Measurements from ENCODE around the gene ZBTB38.
A peak's percentile ranks its signal among the peaks of the same experiment; 100 is the strongest.

ZBTB38 gene

DNA sequence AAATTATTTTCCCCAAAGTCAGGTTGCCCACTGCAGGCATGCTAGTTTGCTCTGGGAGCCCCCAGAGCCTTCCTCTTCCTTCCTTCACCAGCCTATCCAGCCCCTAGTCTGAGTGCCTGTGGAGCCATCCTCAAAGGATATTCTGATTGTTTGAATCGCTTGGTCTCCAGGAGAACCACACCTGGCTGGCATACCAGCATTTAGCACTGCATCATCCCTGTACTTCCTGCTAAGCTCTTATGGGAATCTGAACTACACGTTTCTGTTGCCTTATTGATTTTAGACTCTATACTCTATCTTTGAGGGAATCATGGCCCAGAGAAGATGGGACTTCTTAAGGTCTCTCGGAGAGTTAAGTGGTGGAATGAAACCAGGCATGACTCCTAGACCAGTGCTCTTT, 26.3 kb downstream of the ZBTB38 start:
- no peak overlapping the region for H2AFZ ChIP-seq (ENCODE audit: insufficient read depth, low read length, poor library complexity)
- peaks cover 0 to 3% of the 10 kb centered on the region in 2 experiments for H3K36me3 ChIP-seq (ENCODE audit: control insufficient read depth in 1 of 2, insufficient read depth in 2 of 2, low read length in 2 of 2)
- H2BK12ac ChIP-seq (ENCODE audit: low read length) = no peak overlapping the region
- no peak overlapping the region for H2BK120ac ChIP-seq (ENCODE audit: insufficient read depth, low read length, poor library complexity)
- H3K14ac ChIP-seq (ENCODE audit: low read length) = no peak overlapping the region
- H3K79me1 ChIP-seq (ENCODE audit: low read length) = peaks cover 7% of the 10 kb centered on the region
- peak overlapping the region; percentile 15 for H2BK5ac ChIP-seq (ENCODE audit: low read depth, low read length, poor library complexity)
- H3K4ac ChIP-seq (ENCODE audit: low read depth, low read length) = no peak overlapping the region
- H2AK5ac ChIP-seq (ENCODE audit: low read length) = peak overlapping the region; percentile 47
- no peak overlapping the region for H3K23ac ChIP-seq (ENCODE audit: low read length)
- no peak overlapping the region for H3K18ac ChIP-seq (ENCODE audit: low read length)
- no peaks in the 10 kb centered on the region for H3K9me3 ChIP-seq (ENCODE audit: insufficient read depth, low read depth, low read length)
- no peak overlapping the region for H4K12ac ChIP-seq (ENCODE audit: low read depth, low read length)
- no peak overlapping the region for H3K9ac ChIP-seq (ENCODE audit: low read length)
- no peak overlapping the region for H3K4me3 ChIP-seq (ENCODE audit: low read depth, low read length)
- H3K79me2 ChIP-seq (ENCODE audit: control insufficient read depth, insufficient read depth, low read length, poor library complexity) = peaks cover 2% of the 10 kb centered on the region
- WGBS (ENCODE audit: extremely low coverage, insufficient coverage, insufficient read length) = no CpG with 5 or more reads among the region's 3 CpGs
- H4K8ac ChIP-seq (ENCODE audit: low read depth, low read length) = no peak overlapping the region
- peaks cover 17 to 20% of the 10 kb centered on the region in 2 experiments for H3K4me1 ChIP-seq (ENCODE audit: control insufficient read depth in 1 of 2, insufficient read depth in 2 of 2, low read length in 2 of 2)
- no peak overlapping the region for H3K27ac ChIP-seq (ENCODE audit: low read depth, low read length)
- DNase-seq = no peak
- H3K27me3 ChIP-seq (ENCODE audit: insufficient read depth, low read length) = no peaks in the 10 kb centered on the region
- peak overlapping the region; percentile 25 for H4K91ac ChIP-seq (ENCODE audit: low read depth, low read length)
- no peak overlapping the region for H3K4me2 ChIP-seq (ENCODE audit: low read length)

DNA sequence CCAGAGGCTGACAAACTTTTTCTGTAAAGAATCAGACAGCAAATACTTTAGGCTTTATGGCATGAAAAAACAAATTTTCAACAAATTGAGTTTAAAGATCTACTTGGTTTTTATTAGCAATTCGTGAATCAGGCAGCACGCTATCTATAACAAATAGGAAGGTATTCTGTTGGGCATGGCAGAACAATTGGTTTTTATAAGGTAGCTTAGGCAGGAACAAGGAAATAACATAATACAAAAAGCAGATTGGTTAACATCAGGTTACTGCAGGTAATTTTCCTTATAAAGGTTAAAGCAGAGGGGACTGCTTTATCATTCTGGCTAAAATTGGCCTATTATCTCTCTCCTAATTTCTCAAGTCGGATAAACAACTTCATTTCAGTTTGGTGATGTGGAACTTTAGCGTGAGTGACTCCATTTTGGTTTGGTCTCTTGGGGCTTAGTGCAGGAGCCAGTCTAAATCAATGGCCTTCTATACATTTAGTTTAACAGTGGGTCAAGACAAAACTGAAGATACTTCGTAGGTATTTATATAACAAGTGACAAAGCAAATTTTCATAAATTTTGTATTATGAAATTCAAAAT, 26.8 kb downstream of the ZBTB38 start:
- Histone ChIP-seq H2BK12ac (ENCODE audit: low read length) (no peak overlapping the region), H4K12ac (ENCODE audit: low read depth, low read length) (no peak overlapping the region)

DNA sequence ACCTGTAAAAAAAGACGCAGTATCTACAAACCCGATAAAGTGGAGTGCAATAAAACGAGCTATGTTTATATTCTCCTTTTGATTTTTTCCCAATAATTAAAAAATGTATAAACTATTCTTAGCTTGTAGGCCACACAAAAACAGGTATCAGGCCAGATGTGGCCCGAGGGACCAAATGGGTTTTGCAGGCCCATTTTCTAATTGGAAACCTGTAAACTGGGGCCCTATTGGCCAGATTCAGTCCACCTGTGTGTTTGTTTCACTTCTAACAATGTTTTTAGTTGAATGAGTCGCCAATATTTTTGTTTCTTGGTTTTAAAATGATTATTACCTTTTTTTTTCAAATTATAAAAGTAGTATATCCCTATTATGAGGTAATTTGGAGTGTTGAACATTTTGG, 29.7 kb downstream of the ZBTB38 start:
- Histone ChIP-seq H3K79me2 (ENCODE audit: control insufficient read depth, insufficient read depth, low read length, poor library complexity) (peaks cover 8% of the 10 kb centered on the region), H3K4me3 (ENCODE audit: low read depth, low read length) (no peak overlapping the region), H3K4ac (ENCODE audit: low read depth, low read length) (no peak overlapping the region), H3K27ac (ENCODE audit: low read depth, low read length) (no peak overlapping the region), H3K79me1 (ENCODE audit: low read length) (peaks cover 17% of the 10 kb centered on the region), H4K12ac (ENCODE audit: low read depth, low read length) (no peak overlapping the region), H3K36me3 (ENCODE audit: control insufficient read depth in 1 of 2, insufficient read depth in 2 of 2, low read length in 2 of 2) (peaks cover 0 to 3% of the 10 kb centered on the region in 2 experiments), H4K8ac (ENCODE audit: low read depth, low read length) (no peak overlapping the region), H4K91ac (ENCODE audit: low read depth, low read length) (no peak overlapping the region), H3K9ac (ENCODE audit: low read length) (no peak overlapping the region), H3K27me3 (ENCODE audit: insufficient read depth, low read length) (no peaks in the 10 kb centered on the region), H2AFZ (ENCODE audit: insufficient read depth, low read length, poor library complexity) (no peak overlapping the region), H2BK5ac (ENCODE audit: low read depth, low read length, poor library complexity) (no peak overlapping the region), H2AK5ac (ENCODE audit: low read length) (no peak overlapping the region), H3K23ac (ENCODE audit: low read length) (no peak overlapping the region), H2BK12ac (ENCODE audit: low read length) (no peak overlapping the region), H2BK120ac (ENCODE audit: insufficient read depth, low read length, poor library complexity) (no peak overlapping the region), H3K4me1 (ENCODE audit: control insufficient read depth in 1 of 2, insufficient read depth in 2 of 2, low read length in 2 of 2) (peaks cover 4 to 7% of the 10 kb centered on the region in 2 experiments), H3K4me2 (ENCODE audit: low read length) (no peak overlapping the region), H3K9me3 (ENCODE audit: insufficient read depth, low read depth, low read length) (no peaks in the 10 kb centered on the region), H3K18ac (ENCODE audit: low read length) (no peak overlapping the region), H3K14ac (ENCODE audit: low read length) (no peak overlapping the region)
- DNase-seq = no peak
- WGBS (ENCODE audit: extremely low coverage, insufficient coverage, insufficient read length) = no CpG with 5 or more reads among the region's 5 CpGs

More for the DNA sequence above, 26.8 kb downstream of the ZBTB38 start:
- Histone ChIP-seq H3K36me3 (ENCODE audit: control insufficient read depth in 1 of 2, insufficient read depth in 2 of 2, low read length in 2 of 2) (peaks cover 0 to 3% of the 10 kb centered on the region in 2 experiments), H3K23ac (ENCODE audit: low read length) (no peak overlapping the region), H3K27me3 (ENCODE audit: insufficient read depth, low read length) (no peaks in the 10 kb centered on the region), H3K4me2 (ENCODE audit: low read length) (no peak overlapping the region), H4K91ac (ENCODE audit: low read depth, low read length) (no peak overlapping the region), H3K9ac (ENCODE audit: low read length) (no peak overlapping the region), H3K4me3 (ENCODE audit: low read depth, low read length) (no peak overlapping the region), H2AFZ (ENCODE audit: insufficient read depth, low read length, poor library complexity) (no peak overlapping the region), H3K14ac (ENCODE audit: low read length) (no peak overlapping the region), H3K4ac (ENCODE audit: low read depth, low read length) (no peak overlapping the region), H3K79me2 (ENCODE audit: control insufficient read depth, insufficient read depth, low read length, poor library complexity) (peaks cover 2% of the 10 kb centered on the region), H3K4me1 (ENCODE audit: control insufficient read depth in 1 of 2, insufficient read depth in 2 of 2, low read length in 2 of 2) (peaks cover 17 to 20% of the 10 kb centered on the region in 2 experiments), H3K79me1 (ENCODE audit: low read length) (peaks cover 7% of the 10 kb centered on the region), H3K27ac (ENCODE audit: low read depth, low read length) (no peak overlapping the region), H4K8ac (ENCODE audit: low read depth, low read length) (no peak overlapping the region), H2AK5ac (ENCODE audit: low read length) (no peak overlapping the region), H3K9me3 (ENCODE audit: insufficient read depth, low read depth, low read length) (no peaks in the 10 kb centered on the region), H2BK120ac (ENCODE audit: insufficient read depth, low read length, poor library complexity) (no peak overlapping the region), H2BK5ac (ENCODE audit: low read depth, low read length, poor library complexity) (no peak overlapping the region), H3K18ac (ENCODE audit: low read length) (no peak overlapping the region)
- no peak for DNase-seq
- WGBS (ENCODE audit: extremely low coverage, insufficient coverage, insufficient read length) = no CpG with 5 or more reads among the region's 5 CpGs

DNA sequence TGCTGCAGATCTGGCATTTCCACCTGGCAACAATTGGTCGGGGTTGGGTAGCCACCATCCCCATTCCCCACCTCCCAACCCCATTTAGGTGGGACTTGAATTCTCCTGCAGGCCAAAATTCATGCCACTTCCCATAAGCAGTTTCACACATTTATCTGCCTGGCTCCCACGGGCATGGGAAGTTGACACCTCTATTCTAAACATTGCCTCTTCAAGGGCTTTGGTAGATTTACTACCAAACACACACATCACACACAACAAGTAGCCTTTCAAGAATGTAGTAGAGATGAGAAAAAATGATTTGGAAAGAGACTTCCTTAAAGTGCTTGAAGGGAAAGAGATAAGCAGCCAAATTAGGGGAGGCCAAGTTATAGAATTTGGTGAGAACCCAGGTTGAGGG, 30.9 kb downstream of the ZBTB38 start:
- Histone ChIP-seq H3K14ac (ENCODE audit: low read length) (no peak overlapping the region), H2AFZ (ENCODE audit: insufficient read depth, low read length, poor library complexity) (no peak overlapping the region), H3K23ac (ENCODE audit: low read length) (no peak overlapping the region), H3K27me3 (ENCODE audit: insufficient read depth, low read length) (no peaks in the 10 kb centered on the region), H3K9ac (ENCODE audit: low read length) (no peak overlapping the region), H3K9me3 (ENCODE audit: insufficient read depth, low read depth, low read length) (no peaks in the 10 kb centered on the region), H3K79me1 (ENCODE audit: low read length) (peaks cover 13% of the 10 kb centered on the region), H3K4me1 (ENCODE audit: control insufficient read depth in 1 of 2, insufficient read depth in 2 of 2, low read length in 2 of 2) (peaks cover 0 to 2% of the 10 kb centered on the region in 2 experiments), H2BK12ac (ENCODE audit: low read length) (no peak overlapping the region), H3K79me2 (ENCODE audit: control insufficient read depth, insufficient read depth, low read length, poor library complexity) (peaks cover 6% of the 10 kb centered on the region), H2BK120ac (ENCODE audit: insufficient read depth, low read length, poor library complexity) (no peak overlapping the region), H3K4ac (ENCODE audit: low read depth, low read length) (no peak overlapping the region), H3K18ac (ENCODE audit: low read length) (no peak overlapping the region), H4K91ac (ENCODE audit: low read depth, low read length) (no peak overlapping the region), H3K27ac (ENCODE audit: low read depth, low read length) (no peak overlapping the region), H2BK5ac (ENCODE audit: low read depth, low read length, poor library complexity) (no peak overlapping the region), H2AK5ac (ENCODE audit: low read length) (no peak overlapping the region), H4K12ac (ENCODE audit: low read depth, low read length) (no peak overlapping the region), H3K4me3 (ENCODE audit: low read depth, low read length) (no peak overlapping the region), H4K8ac (ENCODE audit: low read depth, low read length) (no peak overlapping the region), H3K4me2 (ENCODE audit: low read length) (no peak overlapping the region), H3K36me3 (ENCODE audit: control insufficient read depth in 1 of 2, insufficient read depth in 2 of 2, low read length in 2 of 2) (peaks cover 2 to 6% of the 10 kb centered on the region in 2 experiments)
- WGBS (ENCODE audit: extremely low coverage, insufficient coverage, insufficient read length) = no CpG with 5 or more reads among the region's 2 CpGs
- no peak for DNase-seq
